ENCODE measurements around the gene TRIM14.
"Not testable (repeated sequence)": the region's sequence is repeated elsewhere in the genome, so short reads cannot be mapped to it uniquely, and the experiment has no call there.

Gene TRIM14

DNA sequence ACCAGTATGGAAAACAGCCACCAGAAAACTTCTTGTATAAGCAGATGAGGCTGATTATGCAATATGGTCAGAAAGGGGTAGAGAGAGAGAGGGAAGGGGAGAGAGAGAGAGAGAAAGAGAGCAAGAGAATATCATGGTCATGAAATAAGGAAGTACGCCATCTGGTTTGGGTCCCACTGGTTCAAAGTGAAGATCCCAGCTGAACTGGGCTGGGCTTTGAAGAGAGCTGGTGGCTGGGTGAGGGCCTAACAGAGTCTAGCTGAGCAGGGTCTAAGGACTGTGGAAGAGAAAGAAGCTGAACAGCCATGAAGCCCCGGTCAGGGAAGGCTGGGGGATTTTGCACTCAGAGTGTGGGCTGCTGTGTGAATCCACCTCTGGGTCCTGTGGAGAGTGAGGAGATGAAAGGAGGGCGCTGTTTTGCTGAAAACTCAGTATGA lies 14.6 kb downstream of the TRIM14 start:
- DNase-seq: no peak

- peak; percentile 65 for DNase-seq
These were observed 17.2 kb downstream of the TRIM14 start for GRCh38 chr9:98101868-98102273.

- no peak for DNase-seq
These were observed 17.6 kb downstream of the TRIM14 start for GRCh38 chr9:98101416-98101815.

- no peak for DNase-seq
These were observed 18.6 kb downstream of the TRIM14 start for GRCh38 chr9:98100456-98100855.

DNA sequence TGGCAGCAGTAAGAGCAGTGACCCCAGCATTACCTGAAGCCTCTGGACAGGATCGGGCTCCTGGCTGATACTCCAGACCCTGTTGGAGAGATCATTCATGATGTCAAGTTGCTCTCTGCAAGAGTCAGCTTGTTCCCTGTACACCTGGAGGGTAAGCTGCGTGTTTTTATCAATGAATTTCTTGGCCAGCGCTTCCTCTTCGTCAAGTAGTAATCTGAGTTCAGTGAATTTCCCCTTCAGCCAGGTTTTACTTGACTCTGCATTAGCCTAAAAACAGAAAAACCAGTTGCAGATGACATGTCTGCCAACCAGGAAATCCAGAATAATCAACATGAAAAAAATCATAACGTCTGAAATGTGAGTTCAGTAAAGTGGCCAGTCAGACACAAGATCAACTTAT lies 19.1 kb downstream of the TRIM14 start:
- DNase-seq: peak; percentile 36

GRCh38 chr9:98099346-98099745 lies 19.7 kb downstream of the TRIM14 start:
- peak; percentile 30 for DNase-seq

DNA sequence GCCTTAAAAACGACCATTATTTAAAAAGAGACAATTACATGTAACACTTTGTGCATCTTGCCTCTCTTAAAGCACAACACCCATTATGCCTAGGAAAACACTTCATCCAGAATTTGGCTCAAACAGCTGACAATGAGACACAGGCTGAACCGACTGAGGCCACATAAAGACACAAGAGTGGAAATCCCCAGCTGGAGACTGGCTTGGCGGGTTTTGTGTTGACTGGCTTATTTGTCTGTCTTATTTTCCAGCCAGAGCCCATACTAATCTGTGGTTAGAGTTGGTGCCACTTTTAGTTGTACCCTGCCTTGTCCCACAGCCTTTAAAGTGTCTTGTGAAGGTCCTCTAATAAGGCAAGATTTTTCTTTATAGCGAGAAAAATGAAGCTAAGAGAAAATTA lies 21.2 kb downstream of the TRIM14 start:
- peak; percentile 36 for DNase-seq

GRCh38 chr9:98096091-98096490 lies 22.9 kb downstream of the TRIM14 start:
- DNase-seq: peak; percentile 22

- peak; percentile 26 for DNase-seq
These were observed 23.6 kb downstream of the TRIM14 start for GRCh38 chr9:98095401-98095800.

- no peak for DNase-seq
These were observed 24.2 kb downstream of the TRIM14 start for GRCh38 chr9:98094851-98095250.

DNA sequence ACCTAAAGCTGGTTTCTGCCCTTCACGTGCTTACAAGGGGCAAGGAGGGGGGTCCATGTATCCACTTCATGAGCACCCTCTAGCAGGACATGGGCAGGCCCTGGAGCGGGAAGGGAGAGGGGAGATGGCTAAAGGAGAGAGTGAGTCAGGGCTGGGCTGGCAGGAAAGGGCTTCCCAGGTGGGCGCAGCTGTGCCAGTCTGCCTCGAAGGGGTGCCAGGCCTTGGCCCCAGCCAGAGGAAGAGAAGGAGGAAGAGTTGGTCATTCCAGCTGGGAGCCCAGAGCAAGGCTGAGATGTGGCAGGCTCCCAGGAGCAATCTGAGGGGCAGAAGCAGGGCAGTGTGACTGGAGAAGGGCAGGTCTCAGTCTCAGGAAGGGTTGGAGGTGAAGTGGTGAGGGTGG lies 24.7 kb downstream of the TRIM14 start:
- DNase-seq: no peak

DNA sequence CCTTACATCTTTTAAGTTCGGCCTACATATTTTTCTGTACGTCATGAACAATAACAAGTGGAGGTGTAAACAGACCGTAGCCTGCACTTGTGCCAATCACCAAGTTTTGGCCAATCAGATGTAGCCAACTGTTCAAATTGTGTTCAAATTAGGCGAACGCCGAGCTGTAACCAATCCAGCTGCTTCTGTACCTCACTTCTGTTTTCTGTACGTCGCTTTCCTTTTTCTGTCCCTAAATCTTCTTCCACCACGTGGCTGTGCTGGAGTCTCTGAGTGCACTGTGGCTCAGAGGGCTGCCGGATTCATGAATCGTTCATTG lies 26.4 kb downstream of the TRIM14 start:
- DNase-seq: no peak

- no peak for DNase-seq
These were observed 27.0 kb downstream of the TRIM14 start for GRCh38 chr9:98091735-98092612.

- not testable (repeated sequence) for DNase-seq
These were observed 28.3 kb downstream of the TRIM14 start for GRCh38 chr9:98090674-98091073.

- no peak for DNase-seq
These were observed 31.3 kb downstream of the TRIM14 start for GRCh38 chr9:98087420-98088354.

DNA sequence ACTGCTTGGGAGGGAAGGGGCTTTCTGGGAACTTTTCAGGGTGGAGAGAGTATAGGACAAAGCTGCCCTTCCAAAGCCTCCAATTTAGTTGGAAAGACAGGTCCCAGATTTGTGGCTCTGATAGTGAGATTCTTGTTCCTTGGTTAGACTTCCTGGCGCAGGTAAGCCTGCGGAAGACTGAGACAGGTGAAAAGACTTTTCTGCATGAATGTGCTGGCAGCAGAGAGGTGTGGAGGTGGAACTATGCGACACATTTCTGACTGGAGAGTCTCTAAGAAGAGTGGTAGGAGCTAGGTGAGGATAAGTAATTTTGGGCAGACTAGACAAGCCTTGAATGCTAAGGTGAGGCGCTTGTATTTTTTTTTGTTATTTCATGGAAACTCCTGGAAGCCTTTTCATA lies 32.6 kb downstream of the TRIM14 start:
- no peak for DNase-seq

- DNase-seq: no peak
These were observed 33.1 kb downstream of the TRIM14 start for GRCh38 chr9:98085944-98086343.

GRCh38 chr9:98085058-98085457 lies 34.0 kb downstream of the TRIM14 start:
- no peak for DNase-seq

- DNase-seq: no peak
These were observed 34.6 kb downstream of the TRIM14 start for GRCh38 chr9:98084396-98084795.

- DNase-seq: no peak
These were observed 35.3 kb downstream of the TRIM14 start for GRCh38 chr9:98083566-98084183.

GRCh38 chr9:98083061-98083501 lies 35.9 kb downstream of the TRIM14 start:
- no peak for DNase-seq

DNA sequence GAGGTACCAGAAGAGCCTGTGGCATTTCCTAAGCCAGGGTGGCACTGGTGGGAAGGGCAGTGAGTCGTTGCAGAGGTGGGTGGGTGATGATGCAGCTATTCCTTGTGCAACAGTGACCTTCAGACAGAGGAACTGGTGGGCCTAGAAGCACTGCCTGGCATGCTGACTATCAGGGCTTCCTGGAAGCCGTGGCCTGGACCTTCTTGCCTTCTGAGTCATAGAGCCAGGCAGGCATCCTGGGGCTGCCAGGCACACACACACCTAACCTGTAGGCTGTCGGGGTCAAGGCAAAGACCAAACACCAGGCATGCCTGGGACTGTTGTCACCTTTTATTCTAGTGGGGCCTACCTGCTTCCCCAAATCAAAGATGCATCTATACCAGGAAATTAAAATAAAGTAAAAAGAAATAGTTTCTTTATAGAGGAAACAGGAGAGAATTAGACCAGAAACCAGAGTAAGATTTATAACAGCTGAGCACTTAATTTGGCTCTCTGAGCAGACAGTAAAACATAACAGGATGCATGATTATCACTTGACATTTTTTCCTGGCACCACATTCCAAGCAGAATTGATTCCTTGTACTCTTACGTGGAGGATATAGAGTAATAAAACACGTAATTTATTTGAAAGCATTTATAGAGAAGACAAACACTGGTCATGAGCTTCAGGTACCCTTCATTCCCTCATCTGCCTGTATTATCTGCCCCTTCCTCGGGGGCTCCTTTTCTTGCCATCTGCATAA lies 37.4 kb downstream of the TRIM14 start:
- DNase-seq: no peak

- DNase-seq: no peak
These were observed 38.2 kb downstream of the TRIM14 start for GRCh38 chr9:98080780-98081179.

Data from activated CD4-positive, CD25-positive, alpha-beta regulatory T cell treated with anti-CD3 and anti-CD28 coated beads, Interleukin-2, amount 50 U/mL, for 72 hours (primary cell).